Keratinocyte (primary cell): ENCODE measurements around the gene GLOD5. TPM values are rescaled to one million over a fixed set of nuclear protein-coding genes. Genes with fewer than 3 reads are reported as not detected.

Experiments
- DNase-seq: peaks from one replicate; pipeline ENCODE4 v3.0.0-alpha.2; 2011; ENCODE audit warnings: low read depth, missing footprints, low spot score
- FAIRE-seq: peaks from 2 replicates; lab custom pipeline; 2011; peaks lifted over from hg19 to GRCh38; lab: Jason Lieb, UNC
- H2AFZ ChIP-seq: 2 replicates; pipeline ENCODE4 v1.6.0; 2012; ENCODE audit warnings: low read length, control low read depth, inconsistent platforms; ENCODE audit not compliant: control insufficient read depth
- H3K27ac ChIP-seq: 2 replicates; pipeline ENCODE4 v1.5.1; 2011; ENCODE audit warnings: low read length; ENCODE audit not compliant: control insufficient read depth, insufficient read depth
- H3K27me3 ChIP-seq: 3 replicates; pipeline ENCODE4 v1.6.0; 2011; ENCODE audit warnings: low read length; ENCODE audit not compliant: control insufficient read depth, insufficient read depth; ENCODE audit errors: extremely low read depth
- H3K36me3 ChIP-seq, 2 experiments: 2 replicates in 1 of 2; 3 replicates in 1 of 2; pipeline ENCODE4 v1.5.1; 2011; ENCODE audit warnings: low read length in 2 of 2, mild to moderate bottlenecking in 1 of 2; ENCODE audit not compliant: control insufficient read depth in 2 of 2, insufficient read depth in 2 of 2; ENCODE audit errors: extremely low read depth in 1 of 2
- H3K4me1 ChIP-seq: 3 replicates; pipeline ENCODE4 v1.5.1; 2011; ENCODE audit warnings: low read length; ENCODE audit not compliant: control insufficient read depth, insufficient read depth; ENCODE audit errors: extremely low read depth
- H3K4me2 ChIP-seq: 3 replicates; pipeline ENCODE4 v1.6.0; 2011; ENCODE audit warnings: low read depth, low read length; ENCODE audit not compliant: control insufficient read depth, insufficient read depth; ENCODE audit errors: extremely low read depth
- H3K4me3 ChIP-seq, 3 experiments: fragments of 200-600 bp in 1 of 3; sonication (generic) in 1 of 3; 2 replicates in 2 of 3; 3 replicates in 1 of 3; pipeline ENCODE4 v1.5.1; 2011 to 2016; ENCODE audit warnings: low read length in 3 of 3, mild to moderate bottlenecking in 3 of 3, control low read depth in 2 of 3, inconsistent platforms in 1 of 3, low read depth in 1 of 3, mixed read lengths in 1 of 3, mixed run types in 1 of 3, moderate library complexity in 1 of 3; ENCODE audit not compliant: control insufficient read depth in 2 of 3, insufficient read depth in 2 of 3; ENCODE audit errors: extremely low read depth in 1 of 3
- H3K79me2 ChIP-seq: 2 replicates; pipeline ENCODE4 v1.6.0; 2012; ENCODE audit warnings: low read length; ENCODE audit not compliant: control insufficient read depth, insufficient read depth
- H3K9ac ChIP-seq: 3 replicates; pipeline ENCODE4 v1.6.0; 2011; ENCODE audit warnings: low read length; ENCODE audit not compliant: control insufficient read depth, insufficient read depth; ENCODE audit errors: extremely low read depth
- H3K9me1 ChIP-seq: 3 replicates; pipeline ENCODE4 v1.6.0; 2011; ENCODE audit warnings: low read length; ENCODE audit not compliant: control insufficient read depth, insufficient read depth; ENCODE audit errors: extremely low read depth
- H3K9me3 ChIP-seq: 2 replicates; pipeline ENCODE4 v1.5.1; 2012; ENCODE audit warnings: low read depth, low read length; ENCODE audit not compliant: control insufficient read depth
- H4K20me1 ChIP-seq: 3 replicates; pipeline ENCODE4 v1.6.0; 2011; ENCODE audit warnings: low read length; ENCODE audit not compliant: control insufficient read depth, insufficient read depth; ENCODE audit errors: extremely low read depth
- EZH2 ChIP-seq: IDR thresholded peaks from one replicate; pipeline ENCODE4 v1.6.1; 2012; ENCODE audit warnings: inconsistent platforms, mild to moderate bottlenecking, low read length, moderate library complexity
- dilution Hi-C: fragments of 300-500 bp; cut with MboI; formaldehyde crosslinking; loops from one replicate; pipeline ENCODE4 v1.7.0; 2020; ENCODE audit warnings: low sequenced_read_pairs; ENCODE audit not compliant: extremely low pct_ligation_motif_present
- polyA plus RNA-seq, 5 experiments: library from polyadenylated mRNA; depleted of rRNA in 3 of 5; stranded (reverse) in 3 of 5; stranded (forward) in 1 of 5; unstranded in 1 of 5; fragments of >200 nt; gene quantifications; 1 replicate in 1 of 5; 2 replicates in 3 of 5; 3 replicates in 1 of 5; pipeline versions ENCODE4 v1.2.1 to v1.2.3, GENCODE V29; 2011 to 2012; ENCODE audit warnings: missing spikeins in 2 of 5, low read depth in 1 of 5, low replicate concordance in 1 of 5
- TF ChIP-seq, protein P1 (sequence below), 3 experiments: IDR thresholded peaks in 1 of 3; conservative IDR thresholded peaks in 1 of 3; optimal IDR thresholded peaks in 1 of 3; 2 replicates in 2 of 3; 3 replicates in 1 of 3; pipeline versions ENCODE3 to v1.5.1; 2011; ENCODE audit warnings: low read length in 3 of 3, mild to moderate bottlenecking in 3 of 3, moderate library complexity in 2 of 3, control low read depth in 1 of 3, inconsistent platforms in 1 of 3; ENCODE audit not compliant: insufficient read depth in 2 of 3; ENCODE audit errors: extremely low read depth in 1 of 3

Gene GLOD5
- polyA plus RNA-seq, 1 donor (not counting 4 experiments of a cell fraction or from before 2014, with no cell fraction given) = not detected

GRCh38 chrX:48772602-48773001 is 11.1 kb downstream of the GLOD5 start:
- H3K27ac ChIP-seq = no peak overlapping the region
- TF ChIP-seq, protein P1, sequence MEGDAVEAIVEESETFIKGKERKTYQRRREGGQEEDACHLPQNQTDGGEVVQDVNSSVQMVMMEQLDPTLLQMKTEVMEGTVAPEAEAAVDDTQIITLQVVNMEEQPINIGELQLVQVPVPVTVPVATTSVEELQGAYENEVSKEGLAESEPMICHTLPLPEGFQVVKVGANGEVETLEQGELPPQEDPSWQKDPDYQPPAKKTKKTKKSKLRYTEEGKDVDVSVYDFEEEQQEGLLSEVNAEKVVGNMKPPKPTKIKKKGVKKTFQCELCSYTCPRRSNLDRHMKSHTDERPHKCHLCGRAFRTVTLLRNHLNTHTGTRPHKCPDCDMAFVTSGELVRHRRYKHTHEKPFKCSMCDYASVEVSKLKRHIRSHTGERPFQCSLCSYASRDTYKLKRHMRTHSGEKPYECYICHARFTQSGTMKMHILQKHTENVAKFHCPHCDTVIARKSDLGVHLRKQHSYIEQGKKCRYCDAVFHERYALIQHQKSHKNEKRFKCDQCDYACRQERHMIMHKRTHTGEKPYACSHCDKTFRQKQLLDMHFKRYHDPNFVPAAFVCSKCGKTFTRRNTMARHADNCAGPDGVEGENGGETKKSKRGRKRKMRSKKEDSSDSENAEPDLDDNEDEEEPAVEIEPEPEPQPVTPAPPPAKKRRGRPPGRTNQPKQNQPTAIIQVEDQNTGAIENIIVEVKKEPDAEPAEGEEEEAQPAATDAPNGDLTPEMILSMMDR (optimal IDR thresholded peaks at IDR 0.05 in 1 of 3, IDR thresholded peaks at IDR 0.05 in 1 of 3, conservative IDR thresholded peaks at IDR 0.05 in 1 of 3; ENCODE audit: extremely low read depth in 1 of 3, insufficient read depth in 2 of 3, low read length in 3 of 3) = no peak
- TF ChIP-seq EZH2 = no peak
- no peak overlapping the region for H3K4me3 ChIP-seq

GRCh38 chrX:48776818-48777439 is 15.4 kb downstream of the GLOD5 start:
- Histone ChIP-seq H3K9me1 (no peaks in the 10 kb centered on the region), H3K36me3 (no peaks in the 10 kb centered on the region), H3K4me2 (no peak overlapping the region), H2AFZ (no peak overlapping the region), H3K27me3 (no peaks in the 10 kb centered on the region), H3K9me3 (no peaks in the 10 kb centered on the region), H3K27ac (no peak overlapping the region), H3K4me1 (no peaks in the 10 kb centered on the region), H3K4me3 (no peak overlapping the region), H4K20me1 (no peaks in the 10 kb centered on the region), H3K79me2 (no peaks in the 10 kb centered on the region), H3K9ac (no peak overlapping the region)
- dilution Hi-C loops = no loop called here
- FAIRE-seq = no peak
- no peak for DNase-seq
- TF ChIP-seq, protein P1 (optimal IDR thresholded peaks at IDR 0.05 in 1 of 3, IDR thresholded peaks at IDR 0.05 in 1 of 3, conservative IDR thresholded peaks at IDR 0.05 in 1 of 3; ENCODE audit: extremely low read depth in 1 of 3, insufficient read depth in 2 of 3, low read length in 3 of 3) = no peak
- no peak for TF ChIP-seq EZH2

More at GRCh38 chrX:48772602-48773001, 11.1 kb downstream of the GLOD5 start:
- Histone ChIP-seq H3K4me1 (no peaks in the 10 kb centered on the region), H3K9me3 (no peaks in the 10 kb centered on the region), H3K4me2 (no peak overlapping the region), H3K27me3 (no peaks in the 10 kb centered on the region), H3K36me3 (no peaks in the 10 kb centered on the region), H3K79me2 (no peaks in the 10 kb centered on the region), H3K9ac (no peak overlapping the region), H3K9me1 (no peaks in the 10 kb centered on the region), H2AFZ (no peak overlapping the region), H4K20me1 (no peaks in the 10 kb centered on the region)
- dilution Hi-C loops = no loop called here
- FAIRE-seq (no peak), DNase-seq (no peak)
